Measurements from ENCODE around the gene MSL1. TPM values are rescaled to one million over a fixed set of nuclear protein-coding genes. Genes with fewer than 3 reads are reported as not detected.
"Not testable (repeated sequence)": the region's sequence is repeated elsewhere in the genome, so short reads cannot be mapped to it uniquely, and the experiment has no call there.

The MSL1 gene
- total and polyA plus RNA-seq, 2 donors: 70.9 to 81.3 TPM

DNA sequence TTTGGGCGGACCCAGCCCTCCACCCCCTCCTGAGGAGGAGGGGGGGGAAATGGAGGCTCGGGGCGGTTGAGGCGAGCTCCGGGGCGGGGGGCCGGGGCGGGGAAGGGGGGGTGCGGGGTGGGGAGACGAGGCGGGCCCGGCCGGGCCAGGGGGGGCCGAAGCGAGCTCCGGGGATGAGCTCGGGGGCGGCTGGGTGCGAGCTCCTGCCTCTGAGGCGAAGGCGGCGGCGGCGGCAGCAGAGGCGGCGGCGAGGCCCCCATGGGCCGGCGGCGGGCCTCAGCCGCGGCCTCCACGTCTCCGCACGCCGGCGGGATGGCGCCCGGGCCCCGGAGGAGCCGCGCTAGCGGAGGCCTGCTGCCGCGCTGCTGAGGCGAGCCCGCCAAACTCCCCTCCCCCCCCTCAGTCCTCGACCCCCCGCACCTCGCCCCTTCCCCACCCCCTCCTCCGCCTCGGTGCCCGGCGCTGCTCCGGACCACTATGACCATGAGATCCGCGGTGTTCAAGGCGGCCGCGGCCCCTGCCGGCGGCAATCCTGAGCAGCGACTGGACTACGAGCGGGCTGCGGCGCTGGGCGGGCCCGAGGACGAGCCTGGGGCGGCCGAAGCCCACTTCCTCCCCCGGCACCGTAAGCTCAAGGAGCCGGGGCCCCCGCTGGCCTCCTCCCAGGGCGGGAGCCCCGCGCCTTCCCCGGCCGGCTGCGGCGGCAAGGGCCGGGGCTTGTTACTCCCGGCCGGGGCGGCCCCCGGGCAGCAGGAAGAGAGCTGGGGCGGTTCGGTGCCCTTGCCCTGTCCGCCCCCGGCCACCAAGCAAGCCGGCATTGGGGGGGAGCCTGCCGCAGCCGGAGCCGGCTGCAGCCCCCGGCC, 596 bp downstream of the MSL1 start:
- under 1% methylated on average over 94 of the region's 97 CpGs for WGBS
- peaks cover 2% of the 10 kb centered on the region for H3K36me3 ChIP-seq (ENCODE audit: insufficient read depth)
- H3K4me3 ChIP-seq (ENCODE audit: low read depth, low read length): peak overlapping the region; percentile 98
- no peaks in the 10 kb centered on the region for H3K4me1 ChIP-seq (ENCODE audit: insufficient read depth)
- H3K27ac ChIP-seq (ENCODE audit: low read depth): peak overlapping the region; percentile 97
- no peak for DNase-seq (ENCODE audit: extremely low spot score)

DNA sequence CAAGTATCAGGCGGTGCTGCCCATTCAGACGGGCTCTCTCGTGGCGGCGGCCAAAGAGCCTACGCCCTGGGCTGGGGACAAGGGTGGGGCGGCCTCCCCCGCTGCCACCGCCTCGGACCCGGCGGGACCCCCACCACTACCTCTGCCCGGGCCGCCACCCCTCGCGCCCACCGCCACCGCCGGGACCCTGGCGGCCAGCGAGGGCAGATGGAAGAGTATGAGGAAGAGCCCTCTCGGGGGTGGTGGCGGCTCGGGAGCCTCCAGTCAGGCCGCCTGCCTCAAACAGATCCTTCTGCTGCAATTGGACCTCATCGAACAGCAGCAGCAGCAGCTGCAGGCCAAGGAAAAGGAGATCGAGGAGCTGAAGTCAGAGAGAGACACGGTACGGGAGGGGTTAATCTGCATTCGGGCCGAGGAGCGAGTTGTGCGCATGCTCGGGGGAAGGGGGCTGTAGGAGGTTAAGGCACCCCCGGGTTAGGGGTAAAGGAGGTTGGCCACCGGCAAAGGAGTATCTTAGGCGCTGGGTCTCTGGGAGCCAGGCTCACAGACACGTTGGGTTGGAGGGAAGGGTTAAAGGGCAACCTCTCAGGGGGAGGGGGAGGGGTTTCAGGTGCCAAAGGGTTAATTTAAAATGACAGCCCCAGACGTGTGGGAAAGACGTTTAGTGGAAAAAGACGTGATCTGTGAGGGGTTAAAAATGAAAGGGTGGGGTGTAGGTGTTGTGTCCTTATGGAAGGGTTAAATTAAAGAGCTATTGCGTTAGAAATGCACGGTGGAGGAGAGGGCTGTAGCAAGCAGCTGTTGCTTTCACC, 1.4 kb downstream of the MSL1 start:
- DNase-seq (ENCODE audit: extremely low spot score): no peak
- no peaks in the 10 kb centered on the region for H3K4me1 ChIP-seq (ENCODE audit: insufficient read depth)
- H3K4me3 ChIP-seq (ENCODE audit: low read depth, low read length): peak overlapping the region; percentile 98
- H3K27ac ChIP-seq (ENCODE audit: low read depth): peak overlapping the region; percentile 97
- under 1% methylated on average over 43 of the region's 43 CpGs for whole genome bisulfite sequencing
- H3K36me3 ChIP-seq (ENCODE audit: insufficient read depth): peaks cover 2% of the 10 kb centered on the region

DNA sequence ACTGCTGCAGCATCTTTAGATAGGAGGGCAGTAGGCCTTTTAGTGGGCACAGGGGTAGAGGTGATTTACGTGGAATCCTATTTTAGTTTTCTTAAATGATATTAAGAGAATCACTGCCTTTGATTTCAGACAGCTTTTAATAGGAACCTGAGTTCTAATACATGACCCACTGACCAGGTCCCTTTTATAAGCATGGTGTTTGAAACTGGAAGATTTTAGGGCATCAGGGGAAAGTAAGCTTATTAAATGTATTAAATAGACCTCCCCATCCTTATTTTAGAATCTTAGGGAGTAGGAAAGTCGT, 2.0 kb downstream of the MSL1 start:
- Histone ChIP-seq H3K36me3 (ENCODE audit: insufficient read depth) (peaks cover 2% of the 10 kb centered on the region), H3K27ac (ENCODE audit: low read depth) (peak overlapping the region; percentile 97), H3K4me1 (ENCODE audit: insufficient read depth) (no peaks in the 10 kb centered on the region), H3K4me3 (ENCODE audit: low read depth, low read length) (peak overlapping the region; percentile 98)
- DNase-seq (ENCODE audit: extremely low spot score): no peak
- WGBS: under 1% methylated on average over 2 of the region's 2 CpGs

DNA sequence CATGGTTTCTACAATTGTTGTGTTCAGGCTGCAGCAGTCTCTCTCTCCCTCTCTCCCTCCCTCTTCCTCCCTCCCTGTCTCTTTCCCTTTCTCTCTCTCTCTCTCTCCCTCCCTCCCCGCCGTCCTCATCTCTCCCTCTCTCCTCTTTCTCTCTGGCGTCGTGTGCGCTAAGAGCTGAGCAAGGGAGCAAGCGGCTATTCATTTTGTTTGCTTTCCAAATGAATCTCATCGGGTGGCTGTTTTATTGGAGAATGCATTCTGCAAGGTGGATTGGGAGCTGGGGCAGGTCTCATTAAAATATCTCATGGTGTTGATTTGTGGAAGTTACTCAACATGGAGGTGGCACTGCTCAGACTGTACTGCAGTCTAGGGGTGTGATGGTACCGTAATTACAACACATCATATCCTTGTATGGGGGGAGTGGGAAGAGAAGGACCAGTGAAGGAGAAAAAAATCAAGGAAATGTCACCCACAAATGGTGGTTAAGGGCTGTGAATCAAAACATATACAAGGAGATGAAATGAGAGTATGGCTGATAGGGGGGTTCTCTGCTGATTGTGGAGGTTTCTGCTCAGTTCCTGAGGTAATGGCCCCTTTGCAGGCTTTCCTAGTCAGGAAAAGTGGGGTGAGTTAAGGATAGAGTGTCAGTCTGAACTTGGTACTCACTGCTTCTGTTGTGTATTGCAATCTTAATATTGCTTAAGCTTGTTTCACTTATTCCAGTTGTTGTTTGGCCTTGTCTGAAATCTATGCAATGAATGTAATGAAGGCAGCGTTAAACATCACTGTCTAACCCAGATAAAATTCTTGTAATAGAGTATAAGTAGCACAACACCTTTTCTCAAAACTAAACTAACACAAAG, 2.7 kb downstream of the MSL1 start:
- 3% methylated on average over 9 of the region's 9 CpGs for WGBS
- H3K36me3 ChIP-seq (ENCODE audit: insufficient read depth): peaks cover 2% of the 10 kb centered on the region
- H3K27ac ChIP-seq (ENCODE audit: low read depth): peak overlapping the region; percentile 1
- H3K4me3 ChIP-seq (ENCODE audit: low read depth, low read length): peak overlapping the region; percentile 98
- no peaks in the 10 kb centered on the region for H3K4me1 ChIP-seq (ENCODE audit: insufficient read depth)
- DNase-seq (ENCODE audit: extremely low spot score): no peak

DNA sequence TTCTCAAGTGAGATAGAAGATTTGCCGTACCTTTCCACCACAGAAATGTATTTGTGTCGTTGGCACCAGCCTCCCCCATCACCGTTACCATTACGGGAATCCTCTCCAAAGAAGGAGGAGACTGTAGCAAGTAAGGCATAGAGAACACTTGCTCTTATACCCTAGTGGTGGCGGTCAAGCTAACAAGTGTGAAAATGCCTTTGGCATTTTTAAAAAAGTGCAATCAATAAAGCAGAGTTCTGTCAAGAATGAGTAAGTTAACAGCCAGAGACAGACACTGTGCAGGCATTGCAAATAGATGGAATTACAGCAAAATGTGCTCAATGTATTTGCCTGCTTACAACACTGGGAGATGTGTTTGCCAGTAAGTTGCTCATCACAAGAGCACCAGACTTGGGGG, 7.7 kb downstream of the MSL1 start:
- DNase-seq (ENCODE audit: extremely low spot score): no peak
- peaks cover 4% of the 10 kb centered on the region for H3K36me3 ChIP-seq (ENCODE audit: insufficient read depth)
- peak overlapping the region; percentile 29 for H3K27ac ChIP-seq (ENCODE audit: low read depth)

DNA sequence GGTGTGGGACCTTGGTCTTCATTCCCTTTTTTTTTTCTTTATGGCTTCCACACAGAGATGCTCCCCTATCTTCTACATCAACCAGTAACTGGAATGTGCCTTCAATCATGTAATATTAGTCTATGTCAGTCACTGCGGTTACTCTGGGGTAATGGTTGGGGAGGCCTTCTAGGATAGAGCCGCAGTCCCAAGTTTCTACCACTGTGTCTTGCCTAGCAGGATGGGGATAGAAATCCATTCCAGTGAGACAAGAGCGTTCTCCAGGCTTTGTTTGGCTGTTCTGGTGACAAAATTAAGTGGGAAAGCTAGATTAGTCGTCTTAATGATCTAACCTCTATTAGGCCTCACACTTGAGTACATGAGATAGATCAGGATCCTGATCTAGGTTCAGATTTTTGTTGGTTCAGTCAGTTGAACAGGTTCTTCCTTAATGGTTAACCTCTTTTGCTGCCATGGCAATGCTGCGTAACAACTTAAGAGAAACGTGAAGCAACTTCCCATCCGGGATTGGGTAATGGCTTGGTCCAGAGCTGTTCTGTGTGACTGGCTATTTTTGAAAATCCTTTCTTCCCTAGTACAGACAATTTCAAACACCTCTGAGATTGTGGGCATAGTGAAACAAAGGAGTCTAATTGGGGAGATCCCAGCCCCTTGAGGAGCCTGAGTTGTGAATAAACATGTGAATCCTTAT, 8.7 kb downstream of the MSL1 start:
- no peak for DNase-seq (ENCODE audit: extremely low spot score)
- Histone ChIP-seq H3K36me3 (ENCODE audit: insufficient read depth) (peaks cover 4% of the 10 kb centered on the region), H3K4me3 (ENCODE audit: low read depth, low read length) (no peak overlapping the region), H3K27ac (ENCODE audit: low read depth) (no peak overlapping the region), H3K4me1 (ENCODE audit: insufficient read depth) (no peaks in the 10 kb centered on the region)
- WGBS: 81% methylated on average over 7 of the region's 7 CpGs

More for the DNA sequence above, 7.7 kb downstream of the MSL1 start:
- no peaks in the 10 kb centered on the region for H3K4me1 ChIP-seq (ENCODE audit: insufficient read depth)
- no peak overlapping the region for H3K4me3 ChIP-seq (ENCODE audit: low read depth, low read length)
- 71% methylated on average over 5 of the region's 5 CpGs for WGBS

DNA sequence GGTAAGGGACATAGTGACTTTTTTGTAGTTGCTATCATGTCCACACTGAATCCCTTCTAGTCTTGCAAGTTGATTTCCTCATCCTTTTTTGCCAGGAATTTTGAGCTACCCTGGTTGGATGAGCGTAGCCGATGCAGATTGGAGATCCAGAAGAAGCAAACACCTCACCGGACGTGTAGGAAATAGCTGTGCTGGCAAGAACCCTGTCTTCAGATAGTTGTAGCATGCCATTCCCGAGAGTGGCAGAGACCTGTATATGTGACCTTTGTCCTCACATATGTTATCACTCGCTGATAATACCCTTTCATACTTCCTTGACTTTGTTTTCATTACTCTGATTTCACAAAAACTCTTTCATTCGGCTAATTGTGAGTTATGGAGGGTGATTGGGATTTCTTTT, 12.4 kb downstream of the MSL1 start:
- Histone ChIP-seq H3K36me3 (ENCODE audit: insufficient read depth) (peaks cover 2% of the 10 kb centered on the region), H3K27ac (ENCODE audit: low read depth) (peak overlapping the region; percentile 25), H3K4me1 (ENCODE audit: insufficient read depth) (no peaks in the 10 kb centered on the region), H3K4me3 (ENCODE audit: low read depth, low read length) (no peak overlapping the region)
- WGBS: 61% methylated on average over 7 of the region's 7 CpGs
- DNase-seq (ENCODE audit: extremely low spot score): no peak

DNA sequence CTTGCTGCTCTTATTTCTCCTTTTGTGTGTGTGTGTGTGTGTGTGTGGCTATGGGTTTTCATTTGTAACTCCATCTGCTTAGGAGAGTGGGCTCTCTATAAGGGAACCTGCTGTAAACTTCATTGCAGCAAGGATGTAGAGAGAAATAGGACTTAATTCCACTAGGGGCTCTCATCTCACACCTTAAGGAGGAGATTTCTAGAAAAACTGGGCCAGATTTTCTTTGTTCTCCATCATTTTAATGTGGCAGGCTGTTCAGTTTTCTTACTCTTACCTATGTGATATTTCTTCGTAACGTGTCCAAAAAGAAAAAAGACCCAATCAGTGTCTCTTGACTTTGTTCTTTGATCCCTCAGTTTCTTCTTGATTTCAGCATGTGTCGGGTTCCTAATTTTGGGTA, 14.0 kb downstream of the MSL1 start:
- H3K4me3 ChIP-seq (ENCODE audit: low read depth, low read length): no peak overlapping the region
- DNase-seq (ENCODE audit: extremely low spot score): no peak
- no peaks in the 10 kb centered on the region for H3K4me1 ChIP-seq (ENCODE audit: insufficient read depth)
- peaks cover 2% of the 10 kb centered on the region for H3K36me3 ChIP-seq (ENCODE audit: insufficient read depth)
- WGBS: 90% methylated on average over 3 of the region's 3 CpGs
- H3K27ac ChIP-seq (ENCODE audit: low read depth): no peak overlapping the region

DNA sequence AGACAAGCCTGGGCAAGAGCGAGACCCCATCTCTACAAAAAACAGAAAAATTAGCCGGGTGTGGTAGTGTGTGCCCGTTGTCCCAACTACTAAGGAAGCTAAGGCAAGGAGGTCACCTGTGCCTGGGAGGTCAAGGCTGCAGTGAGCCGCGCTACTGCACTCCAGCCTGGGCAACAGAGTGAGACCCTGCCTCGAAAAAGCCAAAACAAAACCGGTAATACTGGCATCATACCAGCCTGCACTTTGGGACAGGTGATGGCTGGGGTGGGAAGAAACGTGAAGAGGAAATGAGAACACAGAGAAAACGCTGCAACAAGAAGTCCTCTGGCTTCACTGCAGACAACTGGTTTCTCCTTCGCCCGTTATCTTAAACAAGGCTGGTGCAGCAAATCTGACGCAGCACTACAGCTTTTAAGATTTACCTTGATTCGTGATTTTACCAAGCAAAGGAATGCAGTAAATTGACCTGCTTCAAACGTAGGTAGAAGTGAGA, 17.8 kb downstream of the MSL1 start:
- no peaks in the 10 kb centered on the region for H3K4me1 ChIP-seq (ENCODE audit: insufficient read depth)
- no peak for DNase-seq (ENCODE audit: extremely low spot score)
- H3K4me3 ChIP-seq (ENCODE audit: low read depth, low read length): peak overlapping the region; percentile 41
- H3K27ac ChIP-seq (ENCODE audit: low read depth): peak overlapping the region; percentile 97
- no peaks in the 10 kb centered on the region for H3K36me3 ChIP-seq (ENCODE audit: insufficient read depth)
- WGBS: 15% methylated on average over 14 of the region's 14 CpGs

DNA sequence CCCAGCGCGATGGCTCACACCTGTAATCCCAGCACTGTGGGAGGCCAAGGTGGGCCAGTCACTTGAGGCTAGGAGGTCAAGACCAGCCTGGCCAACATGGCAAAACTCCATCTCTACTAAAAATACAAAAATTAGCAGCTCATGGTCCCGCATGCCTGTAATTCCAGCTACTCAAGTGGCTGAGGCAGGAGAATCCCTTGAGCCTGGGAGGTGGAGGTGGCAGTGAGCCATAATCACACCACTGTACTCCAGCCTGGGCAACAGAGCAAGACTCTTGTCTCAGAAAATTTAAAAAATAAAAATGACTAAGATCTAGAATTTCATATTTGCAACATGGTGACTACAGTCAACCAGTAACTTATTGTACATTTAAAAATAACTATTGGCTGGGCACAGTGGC, 21.4 kb downstream of the MSL1 start:
- not testable (repeated sequence) for H3K4me1 ChIP-seq (ENCODE audit: insufficient read depth); H3K4me3 ChIP-seq (ENCODE audit: low read depth, low read length); H3K36me3 ChIP-seq (ENCODE audit: insufficient read depth); H3K27ac ChIP-seq (ENCODE audit: low read depth); DNase-seq (ENCODE audit: extremely low spot score)
- 91% methylated on average over 3 of the region's 3 CpGs for WGBS

DNA sequence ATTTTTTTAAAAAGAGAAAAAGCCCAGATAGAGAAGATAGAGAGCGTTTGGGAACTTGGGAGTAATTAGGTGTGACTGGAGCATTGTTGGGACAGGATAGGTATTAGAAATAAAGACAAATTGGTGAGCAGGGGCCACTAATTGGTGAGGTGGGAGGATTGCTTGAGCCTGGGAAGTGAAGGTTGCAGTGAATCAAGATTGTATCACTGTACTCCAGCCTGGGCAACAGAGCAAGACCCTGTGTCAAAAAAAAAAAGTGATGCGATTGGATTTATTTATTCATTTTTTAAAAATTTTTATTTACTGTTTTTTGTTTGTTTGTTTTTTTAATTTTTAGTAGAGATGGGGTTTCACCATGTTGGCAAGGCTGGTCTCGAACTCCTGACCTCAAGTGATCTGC, 23.7 kb downstream of the MSL1 start:
- DNase-seq (ENCODE audit: extremely low spot score): no peak
- Histone ChIP-seq H3K4me1 (ENCODE audit: insufficient read depth) (no peaks in the 10 kb centered on the region), H3K27ac (ENCODE audit: low read depth) (no peak overlapping the region), H3K4me3 (ENCODE audit: low read depth, low read length) (no peak overlapping the region), H3K36me3 (ENCODE audit: insufficient read depth) (peaks cover 2% of the 10 kb centered on the region)
- WGBS: 92% methylated on average over 3 of the region's 3 CpGs

DNA sequence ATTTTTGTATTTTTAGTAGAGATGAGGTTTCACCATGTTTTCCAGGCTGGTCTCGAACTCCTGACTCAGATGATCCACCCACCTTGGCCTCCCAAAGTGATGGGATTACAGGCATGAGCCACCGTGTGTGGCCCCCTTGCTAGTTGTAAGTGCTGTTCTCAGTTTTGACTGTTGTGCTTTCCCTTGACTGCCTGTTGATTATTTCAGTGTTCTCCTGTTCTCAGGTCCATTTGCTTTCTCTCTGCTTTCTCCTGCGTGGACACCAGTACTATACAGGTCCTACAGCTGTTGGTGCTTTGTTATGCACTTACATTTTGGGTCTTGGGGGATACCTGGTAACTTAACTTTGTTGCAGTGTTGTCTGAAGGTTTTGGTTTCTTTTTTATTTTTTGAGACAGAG, 26.8 kb downstream of the MSL1 start:
- H3K27ac ChIP-seq (ENCODE audit: low read depth): no peak overlapping the region
- no peak overlapping the region for H3K4me3 ChIP-seq (ENCODE audit: low read depth, low read length)
- H3K36me3 ChIP-seq (ENCODE audit: insufficient read depth): peaks cover 5% of the 10 kb centered on the region
- DNase-seq (ENCODE audit: extremely low spot score): no peak
- 82% methylated on average over 3 of the region's 3 CpGs for WGBS
- H3K4me1 ChIP-seq (ENCODE audit: insufficient read depth): no peaks in the 10 kb centered on the region

DNA sequence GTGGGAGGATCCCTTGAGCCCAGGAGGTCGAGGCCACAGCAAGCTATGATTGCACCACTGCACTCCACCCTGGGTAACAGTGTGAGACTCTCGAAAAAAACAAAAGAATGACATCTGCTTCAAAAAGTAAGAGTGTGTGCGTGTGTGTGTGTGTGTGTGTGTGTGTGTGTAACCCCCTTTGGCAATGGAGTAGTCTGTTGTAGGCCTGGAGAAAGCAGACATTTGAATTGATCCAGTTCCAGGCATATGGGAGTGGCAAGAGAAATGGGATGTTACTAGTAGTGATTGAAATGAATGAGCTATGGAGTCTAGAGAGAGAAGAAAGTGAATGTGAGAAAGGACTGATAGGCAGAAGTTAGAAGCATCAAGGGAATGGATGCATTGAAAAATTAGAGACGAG, 28.5 kb downstream of the MSL1 start:
- H3K36me3 ChIP-seq (ENCODE audit: insufficient read depth): peaks cover 5% of the 10 kb centered on the region
- no peaks in the 10 kb centered on the region for H3K4me1 ChIP-seq (ENCODE audit: insufficient read depth)
- DNase-seq (ENCODE audit: extremely low spot score): no peak
- no peak overlapping the region for H3K4me3 ChIP-seq (ENCODE audit: low read depth, low read length)
- 81% methylated on average over 4 of the region's 4 CpGs for WGBS
- H3K27ac ChIP-seq (ENCODE audit: low read depth): no peak overlapping the region
